ENCODE measurements around the gene SHB.

Gene SHB

DNA sequence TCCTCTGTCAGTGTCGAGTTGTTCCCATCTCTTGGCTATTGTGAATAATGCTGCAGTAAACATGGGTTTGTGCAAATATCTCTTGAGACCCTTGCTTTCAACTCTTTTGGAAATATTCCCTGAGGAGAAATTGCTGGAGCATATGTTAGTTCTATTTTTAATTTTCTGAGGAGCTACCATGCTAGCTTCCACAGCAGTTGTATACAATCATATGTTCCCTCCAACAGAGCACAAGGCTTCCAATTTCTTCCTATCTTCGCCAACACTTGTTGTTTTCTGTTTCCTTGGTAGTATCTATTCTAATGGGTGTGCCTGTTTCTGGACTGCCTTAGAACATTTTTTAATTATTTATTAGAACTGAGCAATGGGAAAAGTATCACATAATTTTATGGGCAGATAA, 23.6 kb upstream of the SHB start:
- H3K27me3 Mint-ChIP-seq: no peaks in the 10 kb centered on the region
- no peaks in the 10 kb centered on the region for H3K4me1 Mint-ChIP-seq (ENCODE audit: low read depth)
- H3K4me3 Mint-ChIP-seq: no peak overlapping the region
- no peak overlapping the region for H3K27ac Mint-ChIP-seq
- no peaks in the 10 kb centered on the region for H3K36me3 Mint-ChIP-seq
- no peaks in the 10 kb centered on the region for H3K9me3 Mint-ChIP-seq (ENCODE audit: low read depth)

DNA sequence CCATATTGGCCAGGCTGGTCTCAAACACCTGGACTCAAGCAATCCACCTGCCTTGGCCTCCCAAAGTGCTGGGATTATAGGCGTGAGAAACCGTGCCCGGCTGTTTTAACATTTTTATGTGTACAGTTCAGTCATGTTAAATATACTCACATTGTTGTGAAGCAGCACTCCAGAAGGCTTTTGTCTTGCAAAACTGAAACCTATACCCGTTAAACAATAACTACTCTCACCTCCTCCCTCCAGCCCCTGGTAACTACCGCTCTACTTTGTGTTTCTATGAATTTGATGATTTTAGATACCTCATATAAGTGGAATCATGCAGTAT, 23.1 kb upstream of the SHB start:
- H3K4me3 Mint-ChIP-seq: no peak overlapping the region
- H3K27me3 Mint-ChIP-seq: no peaks in the 10 kb centered on the region
- H3K36me3 Mint-ChIP-seq: no peaks in the 10 kb centered on the region
- H3K4me1 Mint-ChIP-seq (ENCODE audit: low read depth): no peaks in the 10 kb centered on the region
- no peak overlapping the region for H3K27ac Mint-ChIP-seq
- no peaks in the 10 kb centered on the region for H3K9me3 Mint-ChIP-seq (ENCODE audit: low read depth)

DNA sequence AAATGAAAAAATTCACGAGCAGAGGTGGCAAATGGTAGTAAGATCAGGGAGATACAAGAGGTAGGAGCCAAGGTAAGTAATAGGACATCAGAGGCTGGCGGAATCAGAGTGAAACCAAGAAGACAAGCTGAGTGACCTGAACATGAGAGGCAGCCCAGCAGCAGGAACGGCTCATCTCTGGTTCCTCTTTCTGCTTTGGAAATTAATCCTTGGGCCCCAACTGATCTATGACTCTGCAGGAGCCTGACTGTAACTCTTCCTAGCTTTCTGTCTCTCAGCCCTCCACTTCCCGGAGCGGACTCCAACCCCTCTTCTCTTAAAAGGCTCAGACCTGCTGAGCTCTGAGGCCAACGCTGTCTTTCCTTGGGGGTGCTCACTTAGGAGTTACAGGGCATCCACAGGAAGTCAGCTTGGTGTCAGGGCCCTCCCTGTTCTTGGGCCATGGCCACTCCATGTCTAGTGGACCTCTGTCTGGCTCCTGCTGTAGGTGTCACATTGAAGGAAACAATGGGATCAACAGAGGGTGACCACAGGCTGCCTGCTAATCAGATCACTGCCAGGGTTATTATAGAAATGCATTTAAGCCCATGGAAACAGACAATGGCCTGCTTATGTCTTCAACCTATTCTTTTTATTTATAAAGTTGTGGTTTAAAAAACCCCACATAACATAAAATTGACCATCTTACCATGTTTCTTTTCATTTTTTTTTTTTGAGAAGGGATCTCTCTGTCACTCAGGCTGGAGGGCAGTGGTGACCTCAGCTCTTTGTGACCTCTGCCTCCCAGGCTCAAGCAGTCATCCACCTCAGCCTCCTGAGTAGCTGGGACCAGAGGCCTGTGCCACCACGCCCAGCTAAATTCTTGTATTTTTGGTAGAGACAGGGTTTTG, 22.5 kb upstream of the SHB start:
- Mint-ChIP-seq H3K27me3 (peaks cover 2% of the 10 kb centered on the region), H3K27ac (no peak overlapping the region), H3K4me3 (no peak overlapping the region), H3K9me3 (ENCODE audit: low read depth) (no peaks in the 10 kb centered on the region), H3K36me3 (no peaks in the 10 kb centered on the region), H3K4me1 (ENCODE audit: low read depth) (no peaks in the 10 kb centered on the region)

DNA sequence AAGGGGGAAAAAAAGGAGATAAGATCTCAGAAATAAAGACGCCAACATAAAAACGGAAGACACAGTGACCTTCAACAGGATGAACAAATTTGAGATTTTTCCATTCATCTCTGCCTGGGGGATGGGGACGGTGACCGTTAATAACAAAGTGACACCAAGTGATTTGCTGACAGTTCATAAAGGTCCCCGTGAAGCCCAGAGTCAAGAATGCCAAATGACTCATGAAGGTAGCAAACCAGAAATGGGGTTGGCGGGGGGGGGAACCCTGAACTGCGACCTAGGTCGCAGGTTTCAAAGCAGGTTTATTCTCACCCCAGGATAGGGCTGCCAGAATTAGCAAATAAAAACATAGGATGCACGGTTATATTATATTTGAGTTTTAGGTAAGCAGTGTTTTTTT, 21.1 kb upstream of the SHB start:
- Mint-ChIP-seq H3K36me3 (no peaks in the 10 kb centered on the region), H3K4me3 (no peak overlapping the region), H3K27ac (no peak overlapping the region), H3K27me3 (peaks cover 2% of the 10 kb centered on the region), H3K9me3 (ENCODE audit: low read depth) (no peaks in the 10 kb centered on the region), H3K4me1 (ENCODE audit: low read depth) (no peaks in the 10 kb centered on the region)

DNA sequence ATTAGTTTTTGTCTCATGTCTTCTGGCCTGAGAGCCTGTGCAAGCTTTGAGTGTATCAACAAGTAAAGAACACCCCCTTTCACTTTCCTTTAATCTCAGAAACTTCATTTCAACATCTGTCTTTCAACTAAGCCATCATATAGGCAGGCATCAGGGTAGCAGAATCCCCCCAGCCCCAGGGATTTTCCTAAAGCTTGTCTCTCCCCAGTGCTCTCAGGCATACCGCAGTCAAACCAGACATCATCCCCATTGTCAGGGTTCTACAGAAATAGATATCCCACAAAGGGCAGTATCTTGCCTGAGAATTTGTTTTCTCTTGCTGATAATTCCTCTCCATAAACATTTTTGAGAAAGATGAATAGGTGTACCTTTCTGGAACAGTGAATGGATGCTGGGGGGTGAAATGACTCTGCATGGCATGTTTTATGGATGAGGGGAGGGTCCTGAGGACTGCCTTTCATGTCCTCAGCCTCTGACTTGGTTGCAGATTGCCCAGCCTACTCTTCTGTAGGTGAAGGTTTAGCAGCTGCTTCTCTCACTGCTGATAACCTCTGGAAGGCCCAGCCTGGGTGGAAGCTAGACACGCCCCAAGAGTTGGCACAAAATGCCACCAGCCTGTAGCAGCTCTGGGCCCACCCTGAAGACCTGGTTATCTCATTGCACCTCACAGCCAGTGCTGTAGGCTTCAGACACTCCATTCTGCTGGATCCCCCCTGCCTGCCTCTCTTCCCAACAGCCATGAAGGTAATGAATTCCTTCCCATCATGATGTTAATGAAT, 20.5 kb upstream of the SHB start:
- Mint-ChIP-seq H3K4me3 (no peak overlapping the region), H3K27ac (no peak overlapping the region), H3K27me3 (peaks cover 2% of the 10 kb centered on the region), H3K9me3 (ENCODE audit: low read depth) (no peaks in the 10 kb centered on the region), H3K4me1 (ENCODE audit: low read depth) (no peaks in the 10 kb centered on the region), H3K36me3 (no peaks in the 10 kb centered on the region)

DNA sequence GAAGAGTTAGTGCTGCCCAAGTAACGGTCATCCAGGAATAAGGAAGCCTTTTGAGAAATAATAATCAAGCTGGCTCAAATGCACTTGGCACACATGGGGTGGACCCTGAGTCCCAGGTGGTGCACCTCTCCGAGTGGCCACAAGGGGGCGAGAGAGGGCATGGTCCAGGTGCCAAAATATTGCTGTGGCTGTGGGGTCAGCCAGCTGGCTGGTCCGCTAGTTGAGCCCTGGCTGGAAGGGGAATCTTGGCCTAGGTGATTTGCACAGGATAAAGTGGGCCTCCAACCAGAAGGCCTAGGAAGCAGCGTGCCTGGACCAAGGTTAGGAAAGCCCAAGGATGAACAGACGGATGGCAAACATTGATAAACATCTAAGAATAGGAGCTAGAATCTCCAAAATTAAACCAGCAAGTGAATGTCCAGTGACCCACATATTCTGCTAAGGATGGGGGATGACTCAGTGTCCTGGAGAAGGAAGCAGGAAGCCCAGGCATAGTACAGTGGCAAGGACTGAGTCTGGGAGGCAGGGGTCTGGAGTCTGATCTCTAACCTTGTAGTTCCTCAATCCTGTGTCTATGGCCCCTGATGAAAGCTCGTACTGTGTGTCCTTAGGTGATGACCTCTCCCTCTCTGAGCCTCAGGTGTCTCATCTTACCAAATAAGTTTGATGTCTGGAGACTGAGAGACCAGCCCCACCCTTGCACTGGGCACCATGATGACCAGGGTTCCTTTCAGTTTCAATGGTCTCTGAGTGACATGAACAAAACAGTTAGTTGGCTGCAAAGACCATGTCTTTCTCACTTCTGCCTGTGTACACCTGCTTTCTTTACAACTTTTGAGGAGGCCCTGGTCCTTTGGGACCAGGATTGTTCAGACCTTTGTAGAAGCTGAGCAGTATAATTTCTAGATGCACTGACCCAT, 19.2 kb upstream of the SHB start:
- H3K4me3 Mint-ChIP-seq: no peak overlapping the region
- H3K27ac Mint-ChIP-seq: no peak overlapping the region
- peaks cover 2% of the 10 kb centered on the region for H3K27me3 Mint-ChIP-seq
- H3K4me1 Mint-ChIP-seq (ENCODE audit: low read depth): no peaks in the 10 kb centered on the region
- H3K9me3 Mint-ChIP-seq (ENCODE audit: low read depth): no peaks in the 10 kb centered on the region
- no peaks in the 10 kb centered on the region for H3K36me3 Mint-ChIP-seq

DNA sequence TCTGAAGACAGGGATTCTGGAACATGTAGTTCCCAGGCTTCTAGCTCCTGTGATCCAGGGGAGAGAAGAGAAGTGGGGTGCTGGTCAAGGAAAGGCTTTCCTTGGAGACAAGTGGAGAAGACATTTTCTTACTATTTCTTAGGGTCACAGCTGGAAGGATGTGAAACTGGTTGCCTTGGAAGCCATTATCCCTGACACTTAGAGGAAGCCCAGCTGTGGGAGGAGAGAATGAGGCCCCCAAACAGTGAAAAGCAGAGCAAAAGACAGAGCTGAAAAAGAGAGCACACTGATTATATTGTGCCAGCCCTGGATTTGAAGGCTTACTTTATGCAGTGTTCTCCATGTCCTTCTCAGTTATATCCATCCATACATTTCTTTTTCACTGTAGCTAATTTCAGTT, 17.5 kb upstream of the SHB start:
- Mint-ChIP-seq H3K9me3 (ENCODE audit: low read depth) (no peaks in the 10 kb centered on the region), H3K4me3 (no peak overlapping the region), H3K27me3 (peaks cover 2% of the 10 kb centered on the region), H3K4me1 (ENCODE audit: low read depth) (no peaks in the 10 kb centered on the region), H3K36me3 (no peaks in the 10 kb centered on the region), H3K27ac (no peak overlapping the region)

DNA sequence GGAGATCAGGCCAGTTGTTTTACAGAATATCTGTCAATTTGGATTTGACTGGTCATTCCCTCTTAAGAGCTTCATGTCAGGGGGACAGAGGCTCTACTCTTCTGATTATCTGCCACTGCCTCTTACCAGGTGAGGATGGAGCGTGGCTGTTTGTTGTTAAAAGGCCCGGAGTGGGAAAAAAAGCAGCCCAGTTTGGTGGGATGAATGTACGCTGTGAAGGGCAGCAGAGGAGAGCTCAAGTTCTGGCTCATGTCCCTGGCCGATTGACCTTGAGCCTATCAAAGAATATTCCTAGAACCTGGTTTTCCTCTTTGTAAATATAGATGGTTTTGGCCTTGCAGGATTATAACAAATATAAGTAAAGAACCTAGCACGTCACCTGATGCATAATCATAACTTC, 16.3 kb upstream of the SHB start:
- H3K9me3 Mint-ChIP-seq (ENCODE audit: low read depth): no peaks in the 10 kb centered on the region
- no peaks in the 10 kb centered on the region for H3K4me1 Mint-ChIP-seq (ENCODE audit: low read depth)
- H3K4me3 Mint-ChIP-seq: no peak overlapping the region
- peaks cover 4% of the 10 kb centered on the region for H3K27me3 Mint-ChIP-seq
- H3K36me3 Mint-ChIP-seq: no peaks in the 10 kb centered on the region
- H3K27ac Mint-ChIP-seq: no peak overlapping the region

DNA sequence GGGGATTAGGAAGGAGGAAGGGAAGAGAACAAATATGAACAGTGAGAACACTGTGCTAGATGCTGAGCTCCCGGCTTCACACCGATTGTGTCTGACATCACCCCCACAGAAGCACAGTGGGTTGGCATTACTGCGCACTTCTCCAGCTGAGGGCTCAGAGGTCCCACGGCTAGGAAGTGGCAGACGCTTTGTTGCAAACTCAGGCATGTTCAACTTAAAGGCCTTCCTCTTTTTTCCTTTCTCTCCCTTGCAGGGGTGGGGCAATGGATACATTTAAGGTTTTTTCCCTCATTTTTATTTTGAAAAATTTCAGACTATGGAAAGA, 15.5 kb upstream of the SHB start:
- Mint-ChIP-seq H3K27me3 (peaks cover 4% of the 10 kb centered on the region), H3K27ac (no peak overlapping the region), H3K4me3 (no peak overlapping the region), H3K36me3 (no peaks in the 10 kb centered on the region), H3K9me3 (ENCODE audit: low read depth) (no peaks in the 10 kb centered on the region), H3K4me1 (ENCODE audit: low read depth) (no peaks in the 10 kb centered on the region)

DNA sequence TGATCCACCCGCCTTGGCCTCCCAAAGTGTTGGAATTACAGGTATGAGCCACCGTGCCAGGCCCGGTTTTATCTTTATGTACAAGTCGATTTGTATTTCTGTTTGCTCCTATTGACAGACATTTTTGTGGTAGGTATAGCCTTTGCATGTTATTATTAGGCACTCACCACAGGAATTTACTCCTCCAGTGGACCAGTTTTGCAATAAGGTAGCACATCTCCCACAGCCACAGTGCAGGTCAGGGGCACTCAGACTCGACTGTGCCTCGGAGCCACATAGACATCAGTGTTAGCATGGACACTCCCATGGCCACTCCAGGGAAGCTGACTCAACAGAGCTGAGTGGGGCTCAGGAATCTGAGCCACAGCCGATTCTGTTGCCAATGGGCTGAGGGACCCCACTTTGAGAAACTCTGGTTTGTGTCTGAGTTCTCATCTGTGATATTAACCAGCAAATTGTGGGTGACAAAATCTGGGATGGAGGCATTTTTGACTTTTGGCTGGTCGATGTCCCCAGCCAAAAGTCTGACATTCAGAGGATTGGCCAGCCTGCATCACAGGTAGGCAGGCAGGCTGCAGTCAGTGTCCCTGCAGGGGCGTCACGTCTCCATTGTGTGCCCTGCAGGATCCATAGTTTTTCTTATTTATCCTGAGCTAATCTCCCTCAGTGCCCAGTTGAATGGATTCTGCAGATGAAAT, 15.0 kb upstream of the SHB start:
- Mint-ChIP-seq H3K27me3 (peaks cover 8% of the 10 kb centered on the region), H3K36me3 (no peaks in the 10 kb centered on the region), H3K4me3 (no peak overlapping the region), H3K9me3 (ENCODE audit: low read depth) (no peaks in the 10 kb centered on the region), H3K4me1 (ENCODE audit: low read depth) (no peaks in the 10 kb centered on the region), H3K27ac (no peak overlapping the region)

DNA sequence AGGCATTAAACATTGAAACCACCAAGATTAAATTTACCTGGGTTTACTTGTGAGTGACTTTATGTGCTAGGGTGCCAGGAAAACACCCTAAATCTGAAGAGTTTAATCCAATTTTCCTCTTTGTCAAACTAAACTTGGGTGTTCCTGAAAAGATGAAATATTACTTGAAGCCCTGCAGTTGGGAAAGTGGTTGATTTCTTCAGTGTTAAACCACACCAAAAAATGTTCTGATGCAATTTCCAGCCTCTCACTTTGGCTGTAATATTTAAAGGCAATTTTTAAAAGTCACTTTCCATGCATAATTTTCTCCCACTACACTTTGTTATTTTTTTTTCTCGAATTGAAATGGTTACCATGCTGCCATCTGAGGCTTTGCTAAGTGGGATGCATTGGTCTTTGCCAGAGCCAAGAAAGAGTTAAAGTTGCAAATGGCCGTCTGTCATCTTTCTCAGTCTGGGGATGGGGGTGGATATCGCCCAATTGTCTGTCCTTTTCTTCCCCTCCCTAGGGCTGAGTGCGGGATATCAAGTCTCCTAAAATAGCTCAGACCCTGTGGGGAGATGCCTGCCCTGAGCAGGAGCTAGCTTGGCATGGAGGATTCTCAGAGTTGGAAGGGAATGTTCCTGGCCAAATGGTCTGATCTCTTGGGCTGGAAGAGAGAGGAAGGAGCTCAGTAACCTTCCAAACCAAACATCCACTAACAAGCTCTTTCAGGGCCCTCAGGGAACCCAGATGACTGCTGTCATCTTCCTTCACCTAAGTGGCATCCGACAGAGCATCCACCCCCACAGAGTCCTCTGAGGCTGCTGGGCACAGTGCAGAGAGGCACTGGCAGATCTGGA, 13.6 kb upstream of the SHB start:
- Mint-ChIP-seq H3K9me3 (ENCODE audit: low read depth) (no peaks in the 10 kb centered on the region), H3K4me1 (ENCODE audit: low read depth) (no peaks in the 10 kb centered on the region), H3K36me3 (no peaks in the 10 kb centered on the region), H3K27ac (no peak overlapping the region), H3K4me3 (no peak overlapping the region), H3K27me3 (peaks cover 10% of the 10 kb centered on the region)

DNA sequence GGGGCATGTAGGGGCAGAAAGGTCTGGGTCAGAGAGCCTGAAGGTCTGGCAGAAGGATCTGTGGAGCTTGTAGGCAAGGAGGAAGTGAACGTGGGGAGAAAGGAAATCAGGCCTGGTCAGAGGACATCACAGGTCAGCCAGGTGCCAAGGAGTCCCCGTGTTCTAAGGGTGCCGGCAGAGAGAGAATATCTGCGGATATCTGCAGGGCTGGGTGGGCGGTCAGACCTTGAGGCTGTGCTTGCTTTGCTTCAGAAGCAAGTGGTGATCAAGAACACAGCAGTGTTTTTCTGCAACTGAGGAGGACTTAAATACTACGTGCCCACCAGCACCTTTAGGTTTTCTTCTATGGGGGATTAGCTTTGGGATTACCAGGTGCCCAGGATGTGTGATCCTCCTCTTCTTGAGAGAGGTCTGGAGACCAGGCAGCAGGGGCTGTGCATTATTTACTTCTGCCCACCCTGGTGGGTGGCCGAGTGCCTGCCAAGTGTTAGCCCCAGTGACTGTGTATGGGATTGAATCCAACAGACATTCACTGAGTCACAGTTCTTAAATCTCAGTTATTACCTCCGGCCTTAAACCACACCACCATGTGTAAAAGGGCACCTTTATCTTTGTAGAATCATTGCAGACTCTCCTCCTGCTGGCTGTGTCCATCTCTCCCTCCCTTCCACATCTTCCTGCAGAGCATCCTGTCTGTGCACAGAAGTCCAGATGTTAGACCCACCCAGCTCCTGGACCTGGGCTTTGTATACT, 12.5 kb upstream of the SHB start:
- H3K9me3 Mint-ChIP-seq (ENCODE audit: low read depth): no peaks in the 10 kb centered on the region
- H3K36me3 Mint-ChIP-seq: no peaks in the 10 kb centered on the region
- H3K27ac Mint-ChIP-seq: no peak overlapping the region
- no peak overlapping the region for H3K4me3 Mint-ChIP-seq
- peaks cover 14% of the 10 kb centered on the region for H3K27me3 Mint-ChIP-seq
- H3K4me1 Mint-ChIP-seq (ENCODE audit: low read depth): peaks cover 5% of the 10 kb centered on the region

DNA sequence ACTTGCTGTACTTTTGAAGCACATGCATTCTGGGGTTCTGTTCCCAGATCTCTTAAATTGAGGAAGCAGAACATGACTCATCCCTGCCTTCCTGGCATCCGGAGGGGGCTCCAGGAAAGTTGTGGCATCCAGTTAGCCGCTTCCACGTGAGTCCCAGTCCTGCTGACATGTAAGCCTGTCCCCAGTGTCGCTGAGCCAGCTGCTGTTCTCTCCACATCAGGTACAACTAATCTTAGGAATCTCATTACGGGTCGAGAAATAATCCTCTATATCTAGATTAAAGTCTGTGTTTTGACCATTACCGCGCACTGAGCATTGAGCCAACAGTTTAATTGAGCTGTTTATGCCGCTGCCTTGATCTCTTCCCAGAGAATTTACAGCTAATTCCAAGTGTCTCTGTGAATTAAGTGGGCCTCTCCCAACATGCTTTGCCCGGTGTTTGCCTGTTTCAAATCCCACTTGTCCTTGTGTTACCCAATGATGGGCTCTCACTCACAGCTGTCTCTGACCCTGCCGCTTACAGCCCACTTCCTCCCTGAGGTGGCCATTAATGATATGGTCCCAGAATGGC, 10.5 kb upstream of the SHB start:
- no peak overlapping the region for H3K4me3 Mint-ChIP-seq

More for the DNA sequence above, 10.5 kb upstream of the SHB start:
- no peak overlapping the region for H3K27ac Mint-ChIP-seq
- H3K27me3 Mint-ChIP-seq: peaks cover 14% of the 10 kb centered on the region
- no peaks in the 10 kb centered on the region for H3K36me3 Mint-ChIP-seq
- peaks cover 7% of the 10 kb centered on the region for H3K4me1 Mint-ChIP-seq (ENCODE audit: low read depth)
- H3K9me3 Mint-ChIP-seq (ENCODE audit: low read depth): no peaks in the 10 kb centered on the region
